Neural cell (in vitro differentiated cells): ENCODE results near the gene MMP20.

Source experiments
- CTCF ChIP-seq: fragments of 450-650 bp; IDR thresholded peaks from 2 replicates; pipeline ENCODE4 v1.5.1; 2014; ENCODE audit warnings: antibody characterized with exemption, mild to moderate bottlenecking, moderate library complexity; ENCODE audit not compliant: poor library complexity, severe bottlenecking
- EP300 ChIP-seq: fragments of 450-650 bp; conservative IDR thresholded peaks from 2 replicates; pipeline ENCODE4 v1.6.1; 2014; ENCODE audit warnings: antibody characterized with exemption, mild to moderate bottlenecking, moderate library complexity; ENCODE audit not compliant: poor library complexity, severe bottlenecking
- EZH2 ChIP-seq: fragments of 200-600, 300-800 bp; shearing (Covaris generic), sonication (generic); IDR thresholded peaks from 2 replicates; pipeline ENCODE4 v1.6.1; 2014; ENCODE audit warnings: antibody characterized with exemption, low read length, borderline replicate concordance, mild to moderate bottlenecking; ENCODE audit not compliant: insufficient read depth, poor library complexity, severe bottlenecking
- MXI1 ChIP-seq: fragments of 450-650 bp; conservative IDR thresholded peaks from 2 replicates; pipeline ENCODE4 v1.6.1; 2014; ENCODE audit warnings: antibody characterized with exemption, mild to moderate bottlenecking; ENCODE audit not compliant: poor library complexity, severe bottlenecking
- POLR2AphosphoS5 ChIP-seq: IDR thresholded peaks from 2 replicates; pipeline ENCODE4 v1.6.1; 2012
- RAD21 ChIP-seq: fragments of 450-650 bp; conservative IDR thresholded peaks from 2 replicates; pipeline ENCODE4 v1.6.1; 2014; ENCODE audit warnings: antibody characterized with exemption, mild to moderate bottlenecking, moderate library complexity
- REST ChIP-seq: IDR thresholded peaks from 2 replicates; pipeline ENCODE4 v1.6.1; 2012; ENCODE audit warnings: borderline replicate concordance
- SMC3 ChIP-seq: fragments of 450-650 bp; conservative IDR thresholded peaks from 2 replicates; pipeline ENCODE4 v1.6.1; 2014; ENCODE audit warnings: antibody characterized with exemption, mild to moderate bottlenecking, moderate library complexity; ENCODE audit not compliant: poor library complexity
- TAF1 ChIP-seq: IDR thresholded peaks from 2 replicates; pipeline ENCODE4 v1.6.1; 2012; ENCODE audit warnings: low read depth

- TF ChIP-seq CTCF (no peak), EZH2 (no peak), TAF1 (no peak), EP300 (no peak), SMC3 (no peak), POLR2AphosphoS5 (no peak), REST (no peak), MXI1 (no peak), RAD21 (no peak)
These were observed 64.5 kb downstream of the MMP20 start for GRCh38 chr11:102560555-102561011.
